Cerebellar cortex (tissue), 1 donor: ENCODE measurements around the gene FAM168B.

Experiments
- DNase-seq: peaks from one replicate; pipeline ENCODE4 v3.0.0-alpha.2; 2015; ENCODE audit warnings: low spot score

The FAM168B gene

GRCh38 chr2:131055169-131056065 is 37.8 kb downstream of the FAM168B start:
- no peak for DNase-seq

DNA sequence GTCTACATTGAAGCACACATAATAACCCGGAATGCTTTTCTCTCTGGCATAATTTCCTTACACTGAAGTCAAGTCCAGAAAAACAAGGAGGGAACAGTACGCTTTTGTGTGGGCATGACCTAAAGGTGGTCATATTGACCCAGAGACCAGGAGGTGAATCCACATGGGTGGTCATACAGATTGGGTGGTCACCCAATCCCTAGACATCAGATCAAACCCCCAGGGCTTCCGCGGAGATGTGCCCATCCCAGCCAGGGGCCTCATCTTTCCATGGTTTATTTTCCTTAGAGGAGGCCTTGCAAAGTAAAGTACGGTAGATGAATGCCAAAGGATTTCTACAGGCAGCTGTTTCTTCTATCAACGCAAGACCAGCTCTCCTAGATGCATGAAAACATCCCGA is 38.8 kb downstream of the FAM168B start:
- no peak for DNase-seq

DNA sequence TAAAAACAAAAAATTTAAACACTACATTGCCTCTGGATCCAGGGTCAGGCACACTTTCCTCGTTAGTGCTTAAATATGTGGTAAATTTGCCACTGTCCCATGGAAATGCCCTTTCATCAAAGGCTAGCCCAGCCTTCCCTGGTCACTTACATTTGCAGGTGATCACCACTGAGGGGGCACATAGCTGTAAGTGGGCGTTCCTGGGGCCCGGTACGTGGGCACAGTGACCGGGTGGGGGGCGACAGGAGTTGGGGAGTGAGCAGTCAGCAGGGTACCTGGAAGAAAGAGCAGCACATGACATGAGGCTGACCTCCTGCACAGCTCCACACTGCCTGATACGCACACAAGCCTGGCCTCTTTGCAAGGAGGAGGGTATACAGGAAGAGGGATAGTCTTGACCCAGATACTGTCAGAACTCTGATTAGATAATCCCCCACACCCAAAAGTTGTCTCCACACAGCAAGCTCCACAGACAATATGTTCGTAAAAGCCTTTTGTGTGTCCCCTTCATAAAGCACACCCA is 40.5 kb downstream of the FAM168B start:
- DNase-seq, result no peak

DNA sequence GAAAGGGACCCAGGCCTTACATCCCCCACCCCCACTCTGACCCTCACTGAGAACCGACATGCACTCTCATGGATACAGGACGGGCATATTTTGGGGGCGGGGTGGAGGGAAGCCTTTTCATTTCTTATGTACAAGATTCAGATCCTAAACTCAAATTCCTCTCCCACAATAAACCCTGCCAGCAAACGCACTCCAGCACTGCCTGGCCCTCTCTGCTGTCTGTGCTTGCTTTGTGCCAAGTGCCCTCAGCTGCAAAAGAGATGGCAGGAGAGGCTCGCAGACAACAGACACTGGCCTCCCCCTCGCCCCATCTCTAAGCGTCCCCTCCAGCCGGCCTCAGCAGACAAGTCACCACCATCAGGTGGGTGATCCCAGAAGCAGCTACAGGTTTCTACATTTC is 42.4 kb downstream of the FAM168B start:
- DNase-seq, result no peak

- no peak for DNase-seq
Observed at GRCh38 chr2:131049150-131049718, 44.0 kb downstream of the FAM168B start.

GRCh38 chr2:131048641-131049040 is 44.6 kb downstream of the FAM168B start:
- no peak for DNase-seq

DNA sequence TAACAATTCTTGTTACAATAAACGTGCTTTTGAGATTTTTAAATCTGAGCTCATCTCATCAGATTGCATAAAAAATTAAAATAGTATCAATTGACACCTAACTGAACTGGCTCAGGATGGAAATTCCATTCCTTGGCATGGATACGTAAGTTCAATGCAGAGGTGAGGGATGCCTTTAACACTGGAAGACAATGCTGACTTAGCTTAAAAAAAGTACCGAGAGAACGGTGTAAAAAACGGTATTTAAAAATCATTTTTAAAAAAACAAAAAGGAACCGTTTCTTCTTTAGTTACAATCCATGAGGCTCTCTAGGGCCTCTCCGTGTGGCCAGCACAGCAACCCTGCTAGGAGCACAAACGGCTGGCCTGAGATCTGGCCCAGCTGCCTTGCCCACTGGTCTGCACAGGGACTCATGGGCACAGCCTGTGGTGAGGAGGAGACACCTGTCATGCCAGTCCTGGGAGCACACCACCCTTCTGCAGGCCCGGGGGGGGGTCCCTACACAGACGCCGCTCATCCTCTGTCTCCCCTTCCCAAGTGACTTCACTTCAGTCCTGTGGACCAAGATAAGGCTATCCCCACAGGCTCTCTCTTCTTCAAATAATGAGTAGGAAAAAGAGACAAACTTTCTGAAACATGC is 45.2 kb downstream of the FAM168B start:
- DNase-seq, result no peak

DNA sequence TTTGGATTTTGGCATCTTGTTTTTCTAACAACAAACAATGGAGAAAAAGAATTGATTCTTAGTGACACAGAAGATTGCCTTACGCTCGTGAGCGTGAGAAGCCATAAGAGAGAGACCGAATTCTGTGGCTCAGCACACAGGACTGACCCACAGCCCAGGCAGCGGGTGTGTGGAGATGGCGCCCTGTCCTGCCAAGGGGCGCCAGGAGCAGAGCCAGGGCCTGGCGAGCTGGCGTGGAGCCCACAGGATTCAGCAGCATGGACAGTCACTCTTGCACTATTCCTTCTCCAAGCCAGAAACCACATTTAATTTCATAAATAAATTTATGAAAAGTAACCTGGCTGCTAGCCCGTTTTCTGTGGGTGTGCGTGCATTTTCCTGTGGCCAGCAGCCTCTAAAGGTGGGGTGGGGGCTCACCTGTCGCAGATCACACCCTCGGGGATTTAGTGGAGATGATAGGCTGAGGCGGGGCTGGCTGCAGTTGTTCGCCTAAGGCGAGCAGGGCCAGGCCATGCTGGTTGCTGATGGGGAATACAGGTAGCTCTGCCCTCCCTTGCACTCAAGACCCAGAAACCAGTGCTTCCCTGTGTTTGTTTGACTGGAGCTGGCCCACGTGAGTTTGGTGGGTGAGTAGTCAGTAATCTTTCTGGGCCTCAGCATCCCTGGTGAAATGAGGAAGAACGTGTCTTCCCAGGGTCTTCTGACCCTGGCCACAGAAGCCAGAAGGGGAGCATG is 46.2 kb downstream of the FAM168B start:
- peak; percentile 72 for DNase-seq

- peak; percentile 48 for DNase-seq
Observed at GRCh38 chr2:131046028-131046917, 47.0 kb downstream of the FAM168B start.

- DNase-seq, result no peak
Observed at GRCh38 chr2:131045286-131046027, 47.8 kb downstream of the FAM168B start.

DNA sequence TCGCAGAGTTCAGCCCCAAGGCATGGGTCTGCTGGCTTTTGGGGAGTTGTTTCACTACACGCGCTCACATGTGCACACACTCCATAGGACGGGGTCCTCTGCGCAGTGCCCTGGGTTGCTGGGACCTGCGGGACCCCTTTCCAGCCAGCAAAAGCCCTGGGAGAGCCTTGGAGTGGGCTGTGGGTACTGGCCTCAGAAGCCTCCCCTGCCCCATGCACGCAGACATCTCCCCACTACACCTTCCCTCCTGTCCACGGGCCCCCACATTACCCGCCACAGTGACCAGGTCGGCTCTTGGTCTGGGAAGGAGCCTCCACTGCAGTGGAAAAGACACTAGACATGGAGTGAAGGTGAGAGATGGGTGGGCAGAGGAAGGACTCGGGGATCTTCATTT is 48.5 kb downstream of the FAM168B start:
- DNase-seq, result no peak

DNA sequence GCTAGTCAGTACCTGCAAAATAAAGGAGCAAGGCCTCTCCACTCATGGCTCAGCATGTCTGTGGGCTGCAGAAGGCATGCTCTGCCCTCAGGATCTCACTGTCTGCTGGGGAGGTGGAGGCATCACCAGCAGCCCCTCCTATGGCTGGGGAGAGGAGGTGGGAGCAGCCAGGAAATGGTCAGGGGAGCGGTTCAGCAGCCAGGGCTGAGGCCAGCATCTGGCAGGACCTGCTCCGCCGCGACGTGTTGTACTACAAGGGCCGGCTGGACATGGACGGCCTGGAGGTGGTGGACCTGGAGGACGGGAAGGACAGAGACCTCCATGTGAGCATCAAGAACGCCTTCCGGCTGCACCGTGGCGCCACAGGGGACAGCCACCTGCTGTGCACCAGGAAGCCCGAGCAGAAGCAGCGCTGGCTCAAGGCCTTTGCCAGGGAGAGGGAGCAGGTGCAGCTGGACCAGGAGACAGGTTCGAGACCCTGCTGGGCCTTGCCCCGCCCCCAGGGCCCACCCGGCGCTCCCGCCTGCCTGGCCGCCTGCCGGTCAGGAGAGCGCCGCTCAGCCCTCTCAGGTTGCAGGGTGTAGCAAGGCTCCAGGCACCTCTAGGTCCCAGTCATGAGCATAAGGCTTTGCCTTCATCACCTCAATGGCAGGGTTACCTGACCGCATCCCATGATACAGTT is 49.0 kb downstream of the FAM168B start:
- DNase-seq, result no peak

DNA sequence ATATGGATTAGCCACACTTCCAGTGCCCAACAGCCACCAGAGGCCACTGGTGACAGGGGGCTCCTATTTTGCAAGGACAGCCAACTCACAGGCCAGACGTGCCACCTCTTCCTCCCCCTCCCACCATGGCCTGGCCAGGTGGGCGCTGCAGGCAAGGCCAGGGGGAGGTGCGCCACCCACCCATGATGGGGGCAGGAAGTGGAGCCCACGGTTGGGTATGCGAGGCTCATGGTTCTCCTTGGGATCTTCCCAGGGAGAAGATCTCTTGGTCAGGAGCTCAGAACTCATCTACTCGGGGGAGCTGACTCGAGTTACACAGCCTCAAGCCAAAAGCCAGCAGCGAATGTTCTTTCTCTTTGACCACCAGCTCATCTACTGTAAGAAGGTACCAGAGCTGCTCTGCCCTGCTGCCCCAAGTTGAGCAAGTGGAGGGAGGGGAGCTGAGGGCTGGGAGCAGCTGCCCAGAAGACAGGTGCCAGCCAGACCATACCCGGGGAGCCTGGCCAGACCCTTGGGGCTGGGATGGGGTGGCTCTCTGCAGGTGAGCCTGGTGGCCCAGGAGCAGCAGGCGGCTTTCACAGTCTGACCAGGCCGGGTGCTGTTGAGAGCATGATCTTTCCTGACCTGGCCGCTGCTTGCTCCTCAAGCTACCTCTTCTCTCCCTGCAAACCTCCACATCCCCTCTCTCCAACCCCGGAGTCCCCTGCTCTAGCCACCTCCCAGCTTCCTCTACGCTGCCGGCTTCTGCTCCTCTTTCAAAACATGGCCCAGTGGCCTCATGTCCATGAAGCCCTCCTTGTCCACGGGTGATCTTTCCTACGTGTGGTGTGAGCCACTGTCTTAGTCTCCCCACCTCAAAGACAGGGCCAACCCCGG is 49.8 kb downstream of the FAM168B start:
- DNase-seq, result no peak

DNA sequence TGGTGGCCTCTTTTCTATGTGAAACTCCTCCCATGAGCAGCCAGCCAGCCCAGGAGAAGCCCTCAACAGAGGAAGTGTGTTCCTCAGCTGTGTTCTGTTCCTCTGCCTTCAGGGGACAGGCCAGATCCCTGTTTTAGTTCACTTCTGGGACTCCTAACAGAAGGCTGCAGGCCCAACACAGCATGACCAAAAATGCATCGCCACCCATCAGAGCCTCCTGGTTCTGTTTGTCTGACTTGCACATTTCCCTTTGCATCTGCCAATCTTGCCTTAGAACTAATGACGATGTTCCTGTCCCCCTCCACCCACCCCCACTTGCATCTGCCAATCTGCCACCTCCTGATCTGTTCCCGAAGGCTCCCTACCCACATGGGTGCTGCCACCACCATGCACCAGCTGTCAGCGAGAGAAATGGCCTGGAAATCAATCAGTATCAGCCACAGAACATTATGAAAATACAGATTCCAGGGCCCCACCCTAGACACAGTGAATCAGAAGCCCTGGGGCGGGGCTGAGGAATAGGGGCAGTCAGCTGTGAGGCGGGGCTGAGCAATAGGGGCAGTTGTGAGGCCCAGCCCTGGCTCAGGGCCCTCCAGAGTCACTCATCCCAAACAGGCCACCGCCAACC is 51.0 kb downstream of the FAM168B start:
- no peak for DNase-seq

GRCh38 chr2:131041402-131042147 is 51.7 kb downstream of the FAM168B start:
- DNase-seq, result no peak

DNA sequence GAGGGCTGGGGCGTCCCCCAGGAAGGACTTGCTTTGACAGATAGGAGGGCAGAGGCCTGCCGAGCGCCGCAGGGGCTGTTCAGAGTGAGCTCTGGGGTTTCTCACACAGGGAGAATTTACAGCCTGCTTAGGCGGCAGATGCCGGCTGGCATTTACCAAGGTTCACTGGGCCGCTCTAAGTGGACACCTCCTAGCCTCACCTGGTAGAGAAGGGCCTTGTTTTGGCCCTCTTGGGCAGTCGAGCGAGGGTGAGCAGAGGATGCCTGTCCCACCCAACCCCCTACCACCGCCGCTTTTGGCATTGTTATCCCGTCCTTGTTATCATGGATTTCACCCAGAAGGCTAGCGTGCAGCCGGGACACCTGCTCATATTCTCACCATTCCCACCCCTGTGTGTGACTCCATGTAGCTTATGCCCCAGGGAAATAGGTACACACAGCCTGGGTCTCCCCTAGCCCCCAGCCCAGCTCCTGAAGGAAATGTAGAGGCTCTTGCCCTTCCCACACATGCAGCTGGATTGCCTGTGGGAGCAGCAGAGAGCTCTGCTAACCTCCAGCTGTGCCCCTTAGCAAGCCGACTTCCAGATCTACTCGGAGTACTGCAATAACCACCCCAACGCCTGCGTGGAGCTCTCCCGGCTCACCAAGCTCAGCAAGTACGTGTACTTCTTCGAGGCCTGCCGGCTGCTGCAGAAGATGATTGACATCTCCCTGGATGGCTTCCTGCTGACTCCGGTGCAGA is 52.4 kb downstream of the FAM168B start:
- no peak for DNase-seq
